M059J (cell line): ENCODE results near the gene LPIN3. TPM values are rescaled to one million over a fixed set of nuclear protein-coding genes. Genes with fewer than 3 reads are reported as not detected.

Experiments used
- DNase-seq: peaks from one replicate; pipeline ENCODE4 v3.0.0-alpha.2; 2012; ENCODE audit warnings: low read depth
- total RNA-seq: library from RNA; depleted of rRNA; stranded (reverse); fragments of >200 nt; shearing (Covaris generic); gene quantifications from 2 replicates; pipeline ENCODE4 v1.2.3, GENCODE V29; 2014

Gene LPIN3
- total RNA-seq, 1 experiment from 2014 or later = 0.76 TPM

- no peak for DNase-seq
Observed at GRCh38 chr20:41365777-41366545, 25.3 kb downstream of the LPIN3 start.

GRCh38 chr20:41366546-41367392 is 26.1 kb downstream of the LPIN3 start, which contains the start of gene EMILIN3:
Gene EMILIN3 (minus strand): TSS chr20:41366818. CDS start chr20:41366634, 184 bp downstream.
- DNase-seq = no peak

- DNase-seq = no peak
Observed at GRCh38 chr20:41367393-41367695, 26.7 kb downstream of the LPIN3 start.

GRCh38 chr20:41367956-41368355 is 27.3 kb downstream of the LPIN3 start:
- no peak for DNase-seq

GRCh38 chr20:41369673-41370072 is 29.1 kb downstream of the LPIN3 start:
- DNase-seq = no peak

- DNase-seq = no peak
Observed at GRCh38 chr20:41370176-41370575, 29.6 kb downstream of the LPIN3 start.

- no peak for DNase-seq
Observed at GRCh38 chr20:41371371-41371770, 30.8 kb downstream of the LPIN3 start.

GRCh38 chr20:41373251-41373783 is 32.7 kb downstream of the LPIN3 start:
- no peak for DNase-seq

- no peak for DNase-seq
Observed at GRCh38 chr20:41373931-41374920, 33.6 kb downstream of the LPIN3 start.

GRCh38 chr20:41375846-41376245 is 35.2 kb downstream of the LPIN3 start:
- DNase-seq = no peak

GRCh38 chr20:41376349-41376748 is 35.7 kb downstream of the LPIN3 start:
- no peak for DNase-seq

GRCh38 chr20:41377275-41377674 is 36.7 kb downstream of the LPIN3 start:
- no peak for DNase-seq

GRCh38 chr20:41379551-41379950 is 38.9 kb downstream of the LPIN3 start:
- no peak for DNase-seq

- no peak for DNase-seq
Observed at GRCh38 chr20:41380551-41381193, 40.1 kb downstream of the LPIN3 start.

- no peak for DNase-seq
Observed at GRCh38 chr20:41382791-41383305, 42.2 kb downstream of the LPIN3 start.

GRCh38 chr20:41386502-41387427 is 46.1 kb downstream of the LPIN3 start:
- no peak for DNase-seq

GRCh38 chr20:41387444-41387851 is 46.8 kb downstream of the LPIN3 start:
- DNase-seq = peak; percentile 11

GRCh38 chr20:41390889-41391288 is 50.3 kb downstream of the LPIN3 start:
- no peak for DNase-seq

- peak; percentile 78 for DNase-seq
Observed at GRCh38 chr20:41391587-41392001, 51.0 kb downstream of the LPIN3 start.

GRCh38 chr20:41392295-41392694 is 51.7 kb downstream of the LPIN3 start:
- DNase-seq = peak; percentile 41
